ENCODE results near the gene TRMU.

TRMU gene

GRCh38 chr22:46355369-46355995 is 20.0 kb downstream of the TRMU start:
- no peak overlapping the region for H3K4me3 ChIP-seq (ENCODE audit: low read depth, low read length)

GRCh38 chr22:46355996-46356471 is 20.5 kb downstream of the TRMU start:
- H3K4me3 ChIP-seq (ENCODE audit: low read depth, low read length), result no peak overlapping the region

GRCh38 chr22:46356496-46357480 is 21.3 kb downstream of the TRMU start:
- no peak overlapping the region for H3K4me3 ChIP-seq (ENCODE audit: low read depth, low read length)

GRCh38 chr22:46357711-46358520 is 22.4 kb downstream of the TRMU start:
- no peak overlapping the region for H3K4me3 ChIP-seq (ENCODE audit: low read depth, low read length)

- no peak overlapping the region for H3K4me3 ChIP-seq (ENCODE audit: low read depth, low read length)
These were observed 23.3 kb downstream of the TRMU start for GRCh38 chr22:46358766-46359165.

GRCh38 chr22:46359362-46359761 is 23.8 kb downstream of the TRMU start:
- H3K4me3 ChIP-seq (ENCODE audit: low read depth, low read length), result no peak overlapping the region

GRCh38 chr22:46360097-46360496 is 24.6 kb downstream of the TRMU start:
- H3K4me3 ChIP-seq (ENCODE audit: low read depth, low read length), result no peak overlapping the region

GRCh38 chr22:46360891-46361290 is 25.4 kb downstream of the TRMU start:
- no peak overlapping the region for H3K4me3 ChIP-seq (ENCODE audit: low read depth, low read length)

GRCh38 chr22:46361826-46362202 is 26.3 kb downstream of the TRMU start:
- H3K4me3 ChIP-seq (ENCODE audit: low read depth, low read length), result no peak overlapping the region

- no peak overlapping the region for H3K4me3 ChIP-seq (ENCODE audit: low read depth, low read length)
These were observed 26.9 kb downstream of the TRMU start for GRCh38 chr22:46362203-46362933.

- no peak overlapping the region for H3K4me3 ChIP-seq (ENCODE audit: low read depth, low read length)
These were observed 27.5 kb downstream of the TRMU start for GRCh38 chr22:46362934-46363515.

GRCh38 chr22:46363611-46364321 is 28.3 kb downstream of the TRMU start:
- H3K4me3 ChIP-seq (ENCODE audit: low read depth, low read length), result no peak overlapping the region

- H3K4me3 ChIP-seq (ENCODE audit: low read depth, low read length), result no peak overlapping the region
These were observed 29.0 kb downstream of the TRMU start for GRCh38 chr22:46364341-46365165.

- H3K4me3 ChIP-seq (ENCODE audit: low read depth, low read length), result no peak overlapping the region
These were observed 29.7 kb downstream of the TRMU start for GRCh38 chr22:46365166-46365624.

GRCh38 chr22:46366327-46366731 is 30.8 kb downstream of the TRMU start:
- no peak overlapping the region for H3K4me3 ChIP-seq (ENCODE audit: low read depth, low read length)

- no peak overlapping the region for H3K4me3 ChIP-seq (ENCODE audit: low read depth, low read length)
These were observed 31.5 kb downstream of the TRMU start for GRCh38 chr22:46366801-46367706.

- H3K4me3 ChIP-seq (ENCODE audit: low read depth, low read length), result no peak overlapping the region
These were observed 32.2 kb downstream of the TRMU start for GRCh38 chr22:46367707-46368191.

All from iPS-11a (cell line).